ENCODE data around the gene PAH. TPM values are rescaled to one million over a fixed set of nuclear protein-coding genes. Genes with fewer than 3 reads are reported as not detected.

PAH gene
- polyA plus RNA-seq, 3 donors = not detected

DNA sequence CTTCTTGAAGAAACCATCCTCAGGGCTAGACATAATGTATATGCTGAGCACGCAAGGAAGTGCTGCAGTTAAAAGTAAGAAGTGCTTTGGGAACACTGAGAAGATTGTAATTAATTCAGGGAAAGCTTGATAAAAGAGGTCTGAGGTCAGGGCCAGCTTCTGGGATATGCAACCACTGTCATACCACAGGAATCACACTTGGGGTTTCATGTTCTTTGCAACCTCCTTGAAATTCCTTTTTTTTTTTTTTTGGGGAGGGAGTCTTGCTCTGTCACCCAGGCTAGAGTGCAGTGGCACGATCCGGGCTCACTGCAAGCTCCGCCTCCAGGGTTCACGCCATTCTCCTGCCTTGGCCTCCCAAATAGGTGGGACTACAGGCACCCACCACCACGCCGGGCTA lies 6.9 kb downstream of the PAH start:
- Mint-ChIP-seq H3K9me3 (peaks cover 0 to 3% (median 0%) of the 10 kb centered on the region in 7 donors), H3K27me3 (ENCODE audit: low read depth in 3 of 3) (peaks cover 2 to 7% (median 3%) of the 10 kb centered on the region in 3 donors), H3K4me3 (no peak overlapping the region), H3K27ac (no peak overlapping the region), H3K36me3 (no peaks in the 10 kb centered on the region), H3K4me1 (no peaks in the 10 kb centered on the region)
- H3K4me2 ChIP-seq (replicated peaks; ENCODE audit: extremely low read depth, low read length, poor library complexity, severe bottlenecking) = no peak overlapping the region
- no peaks in the 10 kb centered on the region for H3K4me1 ChIP-seq (ENCODE audit: control insufficient read depth in 1 of 2, insufficient read depth in 2 of 2, low read length in 2 of 2)
- H3K27ac ChIP-seq (ENCODE audit: low read depth in 1 of 2, low read length in 2 of 2) = no peak overlapping the region
- intact Hi-C loops (cut with micrococcal nuclease) = no loop called here
- H3K79me2 ChIP-seq (ENCODE audit: insufficient read depth, low read length) = no peaks in the 10 kb centered on the region
- H3K36me3 ChIP-seq (replicated peaks in 1 of 2; ENCODE audit: control insufficient read depth in 1 of 2, insufficient read depth in 2 of 2, low read length in 2 of 2) = no peaks in the 10 kb centered on the region
- H4K20me1 ChIP-seq (ENCODE audit: insufficient read depth, low read length) = no peaks in the 10 kb centered on the region
- DNase-seq = no peak
- H3K27me3 ChIP-seq (ENCODE audit: control insufficient read depth in 2 of 2, insufficient read depth in 2 of 2, low read length in 2 of 2) = no peaks in the 10 kb centered on the region
- H2AFZ ChIP-seq (ENCODE audit: insufficient read depth, low read depth, low read length, poor library complexity, severe bottlenecking) = no peak overlapping the region
- H3K9ac ChIP-seq (ENCODE audit: insufficient read depth, low read length, poor library complexity, severe bottlenecking) = no peak overlapping the region
- TF ChIP-seq, protein P1, sequence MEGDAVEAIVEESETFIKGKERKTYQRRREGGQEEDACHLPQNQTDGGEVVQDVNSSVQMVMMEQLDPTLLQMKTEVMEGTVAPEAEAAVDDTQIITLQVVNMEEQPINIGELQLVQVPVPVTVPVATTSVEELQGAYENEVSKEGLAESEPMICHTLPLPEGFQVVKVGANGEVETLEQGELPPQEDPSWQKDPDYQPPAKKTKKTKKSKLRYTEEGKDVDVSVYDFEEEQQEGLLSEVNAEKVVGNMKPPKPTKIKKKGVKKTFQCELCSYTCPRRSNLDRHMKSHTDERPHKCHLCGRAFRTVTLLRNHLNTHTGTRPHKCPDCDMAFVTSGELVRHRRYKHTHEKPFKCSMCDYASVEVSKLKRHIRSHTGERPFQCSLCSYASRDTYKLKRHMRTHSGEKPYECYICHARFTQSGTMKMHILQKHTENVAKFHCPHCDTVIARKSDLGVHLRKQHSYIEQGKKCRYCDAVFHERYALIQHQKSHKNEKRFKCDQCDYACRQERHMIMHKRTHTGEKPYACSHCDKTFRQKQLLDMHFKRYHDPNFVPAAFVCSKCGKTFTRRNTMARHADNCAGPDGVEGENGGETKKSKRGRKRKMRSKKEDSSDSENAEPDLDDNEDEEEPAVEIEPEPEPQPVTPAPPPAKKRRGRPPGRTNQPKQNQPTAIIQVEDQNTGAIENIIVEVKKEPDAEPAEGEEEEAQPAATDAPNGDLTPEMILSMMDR (IDR thresholded peaks at IDR 0.05) = no peak
- whole genome bisulfite sequencing (ENCODE audit: insufficient coverage) = 91% methylated on average over 5 of the region's 7 CpGs
- no peak overlapping the region for H3K4me3 ChIP-seq (replicated peaks in 1 of 3; ENCODE audit: low read depth in 2 of 3, low read length in 3 of 3)
- no peaks in the 10 kb centered on the region for H3K9me3 ChIP-seq (replicated peaks in 1 of 2; ENCODE audit: control insufficient read depth in 1 of 2, insufficient read depth in 1 of 2, low read length in 2 of 2)

DNA sequence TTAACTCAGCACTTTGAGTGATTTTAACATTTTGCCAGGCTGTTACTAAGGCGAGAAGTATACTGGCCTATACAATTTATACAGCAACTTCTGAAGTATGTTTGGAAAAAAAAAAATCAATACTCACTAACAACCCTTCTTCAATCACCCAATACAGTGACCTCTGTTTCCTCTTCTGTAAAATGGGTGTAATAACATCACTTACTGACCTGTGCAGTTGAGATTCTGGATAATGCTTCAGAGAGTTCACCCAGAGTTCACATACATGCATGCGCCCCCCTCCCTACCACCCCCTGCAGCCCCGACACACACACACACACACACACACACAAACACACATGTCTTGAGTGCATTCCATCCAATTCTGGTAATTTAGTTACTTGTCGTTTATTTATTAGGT lies 9.1 kb downstream of the PAH start:
- peaks cover 0 to 7% (median 0%) of the 10 kb centered on the region in 7 donors for H3K9me3 Mint-ChIP-seq
- Histone ChIP-seq H3K9me3 (replicated peaks in 1 of 2; ENCODE audit: control insufficient read depth in 1 of 2, insufficient read depth in 1 of 2, low read length in 2 of 2) (no peaks in the 10 kb centered on the region), H3K79me2 (ENCODE audit: insufficient read depth, low read length) (no peaks in the 10 kb centered on the region), H4K20me1 (ENCODE audit: insufficient read depth, low read length) (no peaks in the 10 kb centered on the region), H3K27ac (ENCODE audit: low read depth in 1 of 2, low read length in 2 of 2) (no peak overlapping the region), H3K4me1 (ENCODE audit: control insufficient read depth in 1 of 2, insufficient read depth in 2 of 2, low read length in 2 of 2) (no peaks in the 10 kb centered on the region), H3K36me3 (replicated peaks in 1 of 2; ENCODE audit: control insufficient read depth in 1 of 2, insufficient read depth in 2 of 2, low read length in 2 of 2) (no peaks in the 10 kb centered on the region), H3K27me3 (ENCODE audit: control insufficient read depth in 2 of 2, insufficient read depth in 2 of 2, low read length in 2 of 2) (no peaks in the 10 kb centered on the region), H2AFZ (ENCODE audit: insufficient read depth, low read depth, low read length, poor library complexity, severe bottlenecking) (no peak overlapping the region), H3K4me3 (replicated peaks in 1 of 3; ENCODE audit: low read depth in 2 of 3, low read length in 3 of 3) (no peak overlapping the region), H3K9ac (ENCODE audit: insufficient read depth, low read length, poor library complexity, severe bottlenecking) (no peak overlapping the region), H3K4me2 (replicated peaks; ENCODE audit: extremely low read depth, low read length, poor library complexity, severe bottlenecking) (no peak overlapping the region)
- WGBS (ENCODE audit: insufficient coverage) = no CpG with 5 or more reads among the region's 4 CpGs
- DNase-seq = no peak
- no peak overlapping the region for H3K4me3 Mint-ChIP-seq
- no peak overlapping the region for H3K27ac Mint-ChIP-seq
- no peaks in the 10 kb centered on the region for H3K4me1 Mint-ChIP-seq
- TF ChIP-seq, protein P1 (IDR thresholded peaks at IDR 0.05) = no peak
- intact Hi-C loops (cut with micrococcal nuclease) = no loop called here
- no peaks in the 10 kb centered on the region for H3K36me3 Mint-ChIP-seq
- H3K27me3 Mint-ChIP-seq (ENCODE audit: low read depth in 3 of 3) = peaks cover 2 to 6% (median 3%) of the 10 kb centered on the region in 3 donors

Measured in CD14-positive monocyte (primary cell).